D721Med (cell line): ENCODE measurements around the gene PIK3C2G.

Experiments
- DNase-seq: peaks from one replicate; pipeline ENCODE4 v3.0.0; 2011; ENCODE audit warnings: low spot score; ENCODE audit not compliant: insufficient read length
- FAIRE-seq: peaks from 2 replicates; lab custom pipeline; 2011; peaks lifted over from hg19 to GRCh38; lab: Jason Lieb, UNC
- CTCF ChIP-seq: IDR thresholded peaks from 2 replicates; pipeline ENCODE4 v1.5.1; 2012; ENCODE audit warnings: mild to moderate bottlenecking, control low read depth; ENCODE audit not compliant: insufficient read depth; ENCODE audit errors: missing control alignments

PIK3C2G gene

GRCh38 chr12:18285161-18285560 is 23.8 kb downstream of the PIK3C2G start:
- FAIRE-seq (no peak), DNase-seq (no peak)
- TF ChIP-seq CTCF: no peak

DNA sequence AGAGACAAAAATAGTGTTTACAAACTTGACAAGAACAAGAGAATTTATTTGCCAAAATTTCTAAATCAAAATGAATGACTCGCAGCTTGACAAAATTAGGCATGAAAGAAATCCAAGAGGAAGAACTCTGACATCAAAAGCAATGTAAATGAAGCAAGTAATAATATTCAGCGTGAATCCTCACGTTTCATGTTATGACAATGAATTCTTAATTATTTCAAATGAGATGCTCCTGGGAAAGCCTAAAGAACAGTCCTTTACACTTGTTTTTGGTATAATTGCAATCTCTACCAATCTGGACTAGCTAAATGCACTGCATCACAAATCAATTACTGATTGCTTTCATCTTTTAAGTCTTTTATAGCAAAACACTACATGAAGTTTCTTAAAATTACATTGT is 29.1 kb downstream of the PIK3C2G start:
- no peak for TF ChIP-seq CTCF
- peak; percentile 70 for FAIRE-seq
- DNase-seq: no peak

- DNase-seq (no peak), FAIRE-seq (no peak)
Measured at GRCh38 chr12:18294889-18295288, 33.6 kb downstream of the PIK3C2G start.

DNA sequence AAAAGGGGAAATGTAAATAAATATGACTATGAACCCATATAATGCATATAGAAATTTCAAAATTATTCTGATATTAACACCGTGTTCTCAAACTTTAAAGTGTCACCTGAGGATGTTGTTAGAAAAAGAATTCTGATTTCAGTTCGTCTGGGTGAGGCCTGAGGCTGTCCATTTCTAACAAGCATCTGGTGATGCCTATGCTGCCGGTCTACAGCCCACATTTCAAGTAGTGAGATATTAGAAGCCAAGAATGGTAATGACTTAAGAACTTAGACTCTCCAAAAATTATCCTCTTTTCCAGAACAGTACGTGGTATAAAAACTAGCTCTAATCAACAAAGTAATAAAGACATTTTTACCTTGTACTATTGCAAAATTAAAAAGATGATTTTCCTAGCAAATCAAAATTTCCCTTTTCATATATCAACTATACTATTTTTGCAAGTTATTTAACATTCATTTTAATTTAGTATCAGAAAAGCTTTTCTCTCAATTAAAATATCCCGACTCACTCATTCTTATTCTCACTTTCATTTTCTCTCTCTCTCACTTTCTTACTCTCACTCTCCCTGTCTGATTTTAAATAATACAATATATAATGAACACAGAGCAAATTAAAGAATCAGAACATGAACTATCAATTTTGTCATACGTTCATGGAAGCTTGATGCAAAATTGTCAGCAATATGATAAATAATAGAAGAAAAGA is 35.0 kb downstream of the PIK3C2G start:
- no peak for TF ChIP-seq CTCF
- DNase-seq (no peak), FAIRE-seq (no peak)

More at GRCh38 chr12:18294889-18295288, 33.6 kb downstream of the PIK3C2G start:
- no peak for TF ChIP-seq CTCF

GRCh38 chr12:18296909-18297280 is 35.6 kb downstream of the PIK3C2G start:
- no peak for TF ChIP-seq CTCF
- no peak for DNase-seq
- FAIRE-seq: no peak

DNA sequence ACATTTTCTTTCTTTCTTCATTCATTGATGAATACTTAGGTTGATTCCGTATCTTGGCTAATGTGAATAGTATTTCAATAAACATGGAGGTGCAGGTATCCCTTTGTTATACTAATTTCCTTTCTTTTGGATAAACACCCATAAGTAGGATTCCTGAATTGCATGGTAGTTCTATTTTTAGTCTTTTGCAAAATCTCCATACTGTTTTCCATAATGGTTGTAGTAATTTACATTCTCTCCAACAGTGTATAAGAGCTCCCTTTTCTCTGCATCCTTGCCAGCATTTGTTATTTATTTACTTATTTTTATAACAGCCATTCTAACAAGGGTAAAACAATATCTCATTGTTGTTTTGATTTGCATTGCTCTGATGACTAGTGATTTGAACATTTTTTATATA is 36.6 kb downstream of the PIK3C2G start:
- DNase-seq (no peak), FAIRE-seq (no peak)
- TF ChIP-seq CTCF: no peak

DNA sequence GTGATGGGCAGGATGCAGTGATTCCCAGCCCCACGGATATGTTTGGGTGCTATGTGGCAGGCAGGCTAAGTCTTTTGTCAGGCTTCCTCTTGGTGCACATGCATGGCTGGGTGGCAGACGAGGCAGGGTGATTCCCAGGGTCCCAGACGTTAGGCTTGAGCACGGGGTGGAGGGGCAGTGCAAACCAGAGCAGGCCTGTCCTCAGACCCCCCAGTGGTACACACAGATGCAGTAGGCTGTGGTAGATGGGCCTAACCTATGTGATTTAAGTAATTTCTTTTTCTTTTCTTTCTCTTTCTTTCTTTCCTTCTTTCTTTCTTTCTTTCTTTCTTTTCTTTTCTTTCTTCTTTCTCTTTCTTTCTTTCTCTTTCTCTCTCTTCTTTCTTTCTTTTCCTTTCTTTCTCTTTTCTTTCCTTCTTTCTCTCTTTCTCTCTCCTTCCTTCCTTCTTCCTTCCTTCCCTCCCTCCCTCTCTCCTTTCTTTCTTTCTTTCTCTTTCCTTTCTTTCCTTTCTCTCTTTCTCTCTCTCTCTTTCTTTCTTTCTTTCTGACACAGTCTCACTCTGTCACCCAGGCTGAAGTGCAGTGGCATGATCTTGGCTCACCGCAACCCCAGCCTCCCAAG is 41.6 kb downstream of the PIK3C2G start:
- FAIRE-seq: no peak
- no peak for DNase-seq
- TF ChIP-seq CTCF: no peak
